GM12873 (cell line): ENCODE measurements around the gene PROM2.

Experiments used
- TF ChIP-seq, protein P1 (sequence below): IDR thresholded peaks from 2 replicates; pipeline ENCODE4 v1.5.1; 2012; ENCODE audit warnings: low read depth, mild to moderate bottlenecking, moderate library complexity, low read length, control low read depth; ENCODE audit not compliant: insufficient read depth; ENCODE audit errors: missing control alignments

Gene PROM2

DNA sequence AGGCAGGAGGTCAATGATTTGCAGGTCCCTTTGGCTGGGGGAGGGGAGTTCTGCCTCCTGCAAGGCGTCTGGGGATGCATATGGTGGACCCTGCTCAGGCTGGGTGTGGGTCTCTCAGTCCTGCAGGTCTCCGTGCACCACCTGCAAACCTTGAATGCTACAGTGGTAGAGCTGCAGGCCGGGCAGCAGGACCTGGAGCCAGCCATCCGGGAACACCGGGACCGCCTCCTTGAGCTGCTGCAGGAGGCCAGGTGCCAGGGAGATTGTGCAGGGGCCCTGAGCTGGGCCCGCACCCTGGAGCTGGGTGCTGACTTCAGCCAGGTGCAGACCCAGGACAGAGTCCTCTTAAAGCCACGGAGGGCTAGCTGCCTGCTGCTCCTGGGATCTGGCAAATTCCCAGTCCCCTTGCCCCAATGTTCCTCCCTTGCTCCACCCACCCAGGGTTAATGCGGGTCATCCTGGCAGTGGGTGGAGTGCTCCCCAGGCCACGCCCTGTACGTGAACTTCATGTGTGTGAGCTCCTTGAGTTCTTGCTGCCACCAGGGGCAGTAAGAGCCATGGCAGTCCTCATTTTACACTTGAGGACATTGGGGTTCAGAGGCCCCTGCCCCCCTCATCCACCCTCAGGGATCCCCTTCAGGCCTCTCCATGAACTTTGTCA, 3.1 kb downstream of the PROM2 start:
- TF ChIP-seq, protein P1, sequence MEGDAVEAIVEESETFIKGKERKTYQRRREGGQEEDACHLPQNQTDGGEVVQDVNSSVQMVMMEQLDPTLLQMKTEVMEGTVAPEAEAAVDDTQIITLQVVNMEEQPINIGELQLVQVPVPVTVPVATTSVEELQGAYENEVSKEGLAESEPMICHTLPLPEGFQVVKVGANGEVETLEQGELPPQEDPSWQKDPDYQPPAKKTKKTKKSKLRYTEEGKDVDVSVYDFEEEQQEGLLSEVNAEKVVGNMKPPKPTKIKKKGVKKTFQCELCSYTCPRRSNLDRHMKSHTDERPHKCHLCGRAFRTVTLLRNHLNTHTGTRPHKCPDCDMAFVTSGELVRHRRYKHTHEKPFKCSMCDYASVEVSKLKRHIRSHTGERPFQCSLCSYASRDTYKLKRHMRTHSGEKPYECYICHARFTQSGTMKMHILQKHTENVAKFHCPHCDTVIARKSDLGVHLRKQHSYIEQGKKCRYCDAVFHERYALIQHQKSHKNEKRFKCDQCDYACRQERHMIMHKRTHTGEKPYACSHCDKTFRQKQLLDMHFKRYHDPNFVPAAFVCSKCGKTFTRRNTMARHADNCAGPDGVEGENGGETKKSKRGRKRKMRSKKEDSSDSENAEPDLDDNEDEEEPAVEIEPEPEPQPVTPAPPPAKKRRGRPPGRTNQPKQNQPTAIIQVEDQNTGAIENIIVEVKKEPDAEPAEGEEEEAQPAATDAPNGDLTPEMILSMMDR = peak; percentile 20

DNA sequence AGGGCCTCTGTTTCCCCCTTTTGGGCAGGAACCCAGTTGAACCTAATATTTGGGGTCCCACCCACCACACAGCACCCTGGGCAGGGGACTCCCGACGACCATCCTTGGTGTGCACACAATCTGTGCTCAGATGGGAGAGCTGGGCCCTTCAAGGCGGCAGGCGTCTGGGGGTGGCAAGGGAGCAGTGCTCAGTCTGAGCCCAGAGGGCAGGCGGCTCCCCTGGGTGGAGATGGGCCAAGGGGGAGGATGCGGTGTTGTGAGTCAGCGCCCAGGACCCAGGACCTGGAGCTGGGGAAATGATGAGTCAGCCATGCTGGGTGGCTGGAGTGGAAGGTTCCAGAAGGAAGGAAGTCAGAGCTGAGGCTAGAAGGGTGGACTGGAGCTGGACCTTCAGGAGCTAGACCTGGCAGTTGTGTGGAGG, 3.8 kb downstream of the PROM2 start:
- TF ChIP-seq, protein P1 = no peak

DNA sequence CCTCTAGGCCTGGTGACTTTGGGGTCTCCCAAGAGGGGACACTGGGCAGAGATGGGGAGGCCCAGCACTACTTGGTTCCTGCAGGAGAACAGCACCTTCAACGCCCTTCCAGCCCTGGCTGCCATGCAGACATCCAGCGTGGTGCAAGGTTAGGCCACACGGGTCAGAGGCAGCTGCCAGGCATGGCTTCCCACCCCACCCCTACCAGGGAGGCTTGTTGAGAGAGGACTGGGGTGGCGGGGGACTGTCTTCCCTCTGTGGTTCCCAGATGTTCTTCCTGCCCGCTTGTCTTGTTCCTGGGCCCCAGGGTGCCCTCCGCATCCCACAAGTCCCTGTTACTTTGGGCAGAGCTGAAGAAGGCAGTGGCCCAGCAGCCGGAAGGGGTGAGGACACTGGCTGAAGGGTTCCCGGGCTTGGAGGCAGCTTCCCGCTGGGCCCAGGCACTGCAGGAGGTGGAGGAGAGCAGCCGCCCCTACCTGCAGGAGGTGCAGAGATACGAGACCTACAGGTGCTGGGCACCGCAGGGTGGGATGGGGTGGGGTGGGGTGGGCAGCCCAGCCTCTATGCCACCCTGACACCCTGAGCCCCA, 4.5 kb downstream of the PROM2 start:
- TF ChIP-seq, protein P1 = no peak

DNA sequence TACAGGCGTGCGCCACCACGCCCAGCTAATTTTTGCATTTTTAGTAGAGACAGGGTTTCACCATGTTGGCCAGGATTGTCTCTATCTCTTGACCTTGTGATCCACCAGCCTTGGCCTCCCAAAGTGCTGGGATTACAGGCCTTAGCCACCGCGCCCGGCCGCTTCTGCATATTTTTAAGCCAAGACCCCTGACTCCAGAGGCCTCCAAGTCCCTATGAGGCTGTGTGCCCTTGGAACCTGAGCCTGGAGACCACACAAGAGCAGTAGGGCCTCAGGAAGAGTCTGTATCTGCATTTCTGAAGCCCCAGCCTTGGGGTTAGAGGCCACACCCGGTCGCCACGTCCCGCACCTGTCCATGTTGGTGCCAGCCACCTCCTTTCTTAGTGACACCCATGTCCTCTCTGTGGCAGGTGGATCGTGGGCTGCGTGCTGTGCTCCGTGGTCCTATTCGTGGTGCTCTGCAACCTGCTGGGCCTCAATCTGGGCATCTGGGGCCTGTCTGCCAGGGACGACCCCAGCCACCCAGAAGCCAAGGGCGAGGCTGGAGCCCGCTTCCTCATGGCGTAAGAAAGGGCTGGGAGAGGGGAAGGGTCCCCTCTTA, 5.3 kb downstream of the PROM2 start:
- TF ChIP-seq, protein P1 = no peak

DNA sequence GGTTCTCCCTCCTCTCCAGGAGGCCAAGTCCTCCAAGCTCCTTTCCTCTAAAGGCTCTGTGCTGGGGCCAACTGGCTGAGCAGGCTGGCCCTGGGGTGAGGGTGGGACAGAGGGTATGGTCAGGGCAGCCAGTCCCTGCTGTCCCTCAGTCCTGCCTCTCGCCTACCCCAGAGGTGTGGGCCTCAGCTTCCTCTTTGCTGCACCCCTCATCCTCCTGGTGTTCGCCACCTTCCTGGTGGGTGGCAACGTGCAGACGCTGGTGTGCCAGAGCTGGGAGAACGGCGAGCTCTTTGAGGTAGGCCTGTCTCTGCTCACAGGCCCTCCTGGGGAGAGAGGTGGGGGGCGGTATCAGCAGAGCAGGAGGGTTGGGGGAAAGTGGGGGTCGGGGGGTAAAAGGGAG, 6.8 kb downstream of the PROM2 start:
- TF ChIP-seq, protein P1 = no peak

DNA sequence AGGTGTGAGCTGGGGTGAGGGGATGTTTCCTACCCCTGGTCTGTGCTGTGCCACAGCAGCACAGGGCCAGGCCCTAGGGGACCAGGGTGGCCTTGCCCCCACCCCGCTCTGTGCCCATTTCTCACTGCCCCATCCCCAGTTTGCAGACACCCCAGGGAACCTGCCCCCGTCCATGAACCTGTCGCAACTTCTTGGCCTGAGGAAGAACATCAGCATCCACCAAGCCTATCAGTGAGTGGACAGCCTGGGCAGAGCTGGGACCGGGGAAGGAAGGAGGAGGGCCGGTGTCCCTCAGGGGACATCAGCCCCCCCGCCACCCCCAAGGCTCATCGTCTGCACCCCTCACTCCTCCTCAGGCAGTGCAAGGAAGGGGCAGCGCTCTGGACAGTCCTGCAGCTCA, 7.5 kb downstream of the PROM2 start:
- TF ChIP-seq, protein P1 = no peak

DNA sequence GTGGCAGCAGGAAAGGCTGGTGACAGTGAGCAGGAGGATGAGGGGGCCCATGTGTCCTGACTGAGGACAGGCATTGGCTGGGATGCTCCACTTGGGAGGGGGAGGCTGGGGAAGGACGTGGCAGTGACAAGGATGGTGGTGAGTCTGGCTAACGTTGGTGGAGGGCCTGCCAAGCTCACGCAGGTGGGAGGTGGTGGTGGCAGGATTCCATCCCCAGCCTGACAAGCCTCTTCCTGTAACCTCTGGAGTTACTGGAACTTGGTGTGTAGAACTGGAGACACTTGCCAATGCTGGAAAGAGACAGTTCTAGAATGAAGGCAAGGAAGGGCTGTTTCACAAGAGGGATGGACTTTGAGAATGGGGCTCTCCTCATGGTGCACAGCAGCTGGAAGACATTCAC, 8.2 kb downstream of the PROM2 start:
- TF ChIP-seq, protein P1 = no peak
